Endothelial cell of umbilical vein (primary cell): Measurements from ENCODE around the gene VSNL1. TPM values are rescaled to one million over a fixed set of nuclear protein-coding genes. Genes with fewer than 3 reads are reported as not detected.

ENCODE experiments used
- BruUV-seq: library from RNA; stranded (reverse); fragments of 400-500 nt; replicated peaks from 2 replicates; lab custom pipeline; 2021; lab: Mats Ljungman, UMichigan
- CTCF ChIA-PET: fragments of 300-600, 350-600 bp; sonication (Branson Sonifier 250); formaldehyde crosslinking; loops from one replicate; lab custom pipeline; 2021; ENCODE audit warnings: antibody characterized with exemption, inconsistent platforms; lab: Charles Lee
- POLR2A ChIA-PET: fragments of 300-600, 350-600 bp; sonication (Branson Sonifier 250); formaldehyde crosslinking; loops from one replicate; lab custom pipeline; 2021; ENCODE audit warnings: antibody characterized with exemption, inconsistent platforms; lab: Charles Lee
- DNase-seq: peaks from one replicate; pipeline ENCODE4 v3.0.0-alpha.2; 2011; ENCODE audit warnings: low read depth, low spot score
- FAIRE-seq: peaks from 2 replicates; lab custom pipeline; 2011; peaks lifted over from hg19 to GRCh38; lab: Jason Lieb, UNC
- H2AFZ ChIP-seq: 2 replicates; pipeline ENCODE4 v1.6.0; 2012; ENCODE audit warnings: low read depth, low read length, control low read depth, inconsistent platforms
- H3K27ac ChIP-seq: 2 replicates; pipeline ENCODE4 v1.5.1; 2011; ENCODE audit warnings: low read depth, mild to moderate bottlenecking, control low read depth, low read length, moderate library complexity; ENCODE audit not compliant: insufficient read depth
- H3K27me3 ChIP-seq, 2 experiments: 2 replicates each; pipeline versions ENCODE4 v1.6.0 to v1.6.1; 2011; ENCODE audit warnings: low read length in 2 of 2, mixed read lengths in 1 of 2; ENCODE audit not compliant: control insufficient read depth in 2 of 2, insufficient read depth in 2 of 2
- H3K36me3 ChIP-seq, 2 experiments: 2 replicates in 1 of 2; 3 replicates in 1 of 2; pipeline ENCODE4 v1.5.1; 2011; ENCODE audit warnings: low read length in 2 of 2, mild to moderate bottlenecking in 1 of 2, moderate library complexity in 1 of 2; ENCODE audit not compliant: control insufficient read depth in 2 of 2, insufficient read depth in 2 of 2; ENCODE audit errors: extremely low read depth in 1 of 2
- H3K4me1 ChIP-seq: 3 replicates; pipeline ENCODE4 v1.5.1; 2011; ENCODE audit warnings: mild to moderate bottlenecking, low read length; ENCODE audit not compliant: control insufficient read depth, insufficient read depth; ENCODE audit errors: extremely low read depth
- H3K4me2 ChIP-seq: 2 replicates; pipeline ENCODE4 v1.6.1; 2011; ENCODE audit warnings: low read length, control low read depth, mixed read lengths; ENCODE audit not compliant: insufficient read depth
- H3K4me3 ChIP-seq, 3 experiments: fragments of 200-600 bp in 1 of 3; sonication (generic), shearing (Covaris generic) in 1 of 3; replicated peaks in 1 of 3; 2 replicates each; pipeline ENCODE4 v1.5.1; 2011 to 2016; ENCODE audit warnings: control low read depth in 3 of 3, low read length in 3 of 3, mild to moderate bottlenecking in 2 of 3, inconsistent platforms in 1 of 3, low read depth in 1 of 3, moderate library complexity in 1 of 3; ENCODE audit not compliant: insufficient read depth in 1 of 3
- H3K79me2 ChIP-seq: 2 replicates; pipeline ENCODE4 v1.6.0; 2012; ENCODE audit warnings: low read length, inconsistent platforms; ENCODE audit not compliant: control insufficient read depth, insufficient read depth
- H3K9ac ChIP-seq: replicated peaks from 2 replicates; pipeline ENCODE3; 2011; ENCODE audit warnings: low read length, control low read depth; ENCODE audit not compliant: insufficient read depth; ENCODE audit errors: extremely low read depth
- H3K9me1 ChIP-seq: replicated peaks from 3 replicates; pipeline ENCODE4 v1.6.0; 2011; ENCODE audit warnings: mild to moderate bottlenecking, low read length; ENCODE audit not compliant: control insufficient read depth, insufficient read depth; ENCODE audit errors: extremely low read depth
- H3K9me3 ChIP-seq: replicated peaks from 2 replicates; pipeline ENCODE4 v1.5.1; 2012; ENCODE audit warnings: low read length, inconsistent platforms; ENCODE audit not compliant: control insufficient read depth, insufficient read depth
- H4K20me1 ChIP-seq: replicated peaks from 2 replicates; pipeline ENCODE3; 2011; ENCODE audit warnings: mild to moderate bottlenecking, low read length; ENCODE audit not compliant: control insufficient read depth, insufficient read depth; ENCODE audit errors: extremely low read depth
- CTCF ChIP-seq, 2 donors: IDR thresholded peaks; 1 replicate in 1 of 2; 2 replicates in 1 of 2; pipeline ENCODE4 v1.5.1; 2011; ENCODE audit warnings: low read length in 2 of 2, mild to moderate bottlenecking in 2 of 2, moderate library complexity in 2 of 2, control low read depth in 1 of 2, inconsistent platforms in 1 of 2, low read depth in 1 of 2; ENCODE audit not compliant: insufficient read depth in 1 of 2; ENCODE audit errors: extremely low read depth in 1 of 2
- EZH2 ChIP-seq: IDR thresholded peaks from 2 replicates; pipeline ENCODE4 v1.6.1; 2012; ENCODE audit warnings: borderline replicate concordance, low read depth, mild to moderate bottlenecking, moderate library complexity, low read length, inconsistent platforms; ENCODE audit not compliant: severe bottlenecking
- GATA2 ChIP-seq: IDR thresholded peaks from 2 replicates; pipeline ENCODE4 v1.7.0; 2011; ENCODE audit warnings: low read depth, mild to moderate bottlenecking, moderate library complexity, mixed read lengths, low read length; ENCODE audit not compliant: insufficient read length, insufficient read depth
- JUN ChIP-seq: IDR thresholded peaks from 2 replicates; pipeline ENCODE4 v1.6.1; 2011; ENCODE audit warnings: borderline replicate concordance, low read depth; ENCODE audit not compliant: insufficient read length, insufficient read depth
- MAX ChIP-seq: IDR thresholded peaks from 2 replicates; pipeline ENCODE4 v1.6.1; 2011; ENCODE audit not compliant: insufficient read depth, insufficient read length
- POLR2A ChIP-seq: IDR thresholded peaks from 2 replicates; pipeline ENCODE4 v1.6.1; 2012; ENCODE audit warnings: low read depth, mild to moderate bottlenecking, control low read depth, low read length
- POLR2AphosphoS5 ChIP-seq: IDR thresholded peaks from 2 replicates; pipeline ENCODE4 v1.6.1; 2012; ENCODE audit warnings: low read depth, mild to moderate bottlenecking, control low read depth, low read length, moderate library complexity; ENCODE audit not compliant: insufficient read depth
- dilution Hi-C: fragments of 300-500 bp; cut with MboI; formaldehyde crosslinking; loops from one replicate; pipeline ENCODE4 v1.15.0; 2019; ENCODE audit warnings: low sequenced_read_pairs; ENCODE audit not compliant: extremely low pct_ligation_motif_present
- intact Hi-C: fragments of 100-400 bp; cut with micrococcal nuclease; formaldehyde crosslinking; loops from one replicate; pipeline ENCODE4 v1.10.0; 2022
- polyA plus RNA-seq, 4 experiments: library from polyadenylated mRNA; depleted of rRNA in 3 of 4; stranded (reverse) in 3 of 4; unstranded in 1 of 4; fragments of >200 nt; gene quantifications; 2 replicates each; pipeline versions ENCODE4 v1.2.1 to v1.2.3, GENCODE V29; 2011 to 2012; ENCODE audit warnings: missing spikeins in 1 of 4
- total RNA-seq: library from RNA; stranded (reverse); gene quantifications from 2 replicates; pipeline ENCODE4 v1.2.3, GENCODE V29; 2021

VSNL1 gene
- total and polyA plus RNA-seq, 2 donors (not counting 3 experiments of a cell fraction or from before 2014, with no cell fraction given), result not detected

- FAIRE-seq, result no peak
- no TSS peak for BruUV-seq
- Histone ChIP-seq H3K27me3 (no peaks in the 10 kb centered on the region), H3K4me1 (no peaks in the 10 kb centered on the region), H4K20me1 (no peaks in the 10 kb centered on the region), H3K9me3 (no peaks in the 10 kb centered on the region), H3K36me3 (no peaks in the 10 kb centered on the region), H3K4me2 (no peak overlapping the region), H3K27ac (no peak overlapping the region), H3K9me1 (no peaks in the 10 kb centered on the region), H2AFZ (no peak overlapping the region), H3K79me2 (no peaks in the 10 kb centered on the region), H3K4me3 (no peak overlapping the region), H3K9ac (no peak overlapping the region)
- intact Hi-C loops (no loop called here), dilution Hi-C loops (no loop called here)
- ChIA-PET CTCF (interaction anchor here (1.5 to 3.9 kb wide), 2 partner anchors 9 to 10 kb away, joined by 9 to 34 read pairs; no protein-coding TSS in a partner anchor), POLR2A (no interaction called here)
- no peak for DNase-seq
- TF ChIP-seq MAX, result no peak
- no peak for TF ChIP-seq JUN
- TF ChIP-seq GATA2, result no peak
- no peak for TF ChIP-seq CTCF (IDR thresholded peaks at IDR 0.05; ENCODE audit: extremely low read depth in 1 of 2, insufficient read depth in 1 of 2, low read depth in 1 of 2, low read length in 2 of 2)
- TF ChIP-seq POLR2A, result no peak
- TF ChIP-seq POLR2AphosphoS5, result no peak
- TF ChIP-seq EZH2, result no peak
Measured at GRCh38 chr2:17636257-17636656, 95.8 kb downstream of the VSNL1 start.
